KOPT-K1 (cell line): ENCODE measurements around the gene SAP130.
"Not testable (repeated sequence)": the region's sequence is repeated elsewhere in the genome, so short reads cannot be mapped to it uniquely, and the experiment has no call there.

Experiments
- H3K27ac ChIP-seq: fragments of 200-600 bp; sonication (generic); 2 replicates; pipeline ENCODE4 v1.5.1; 2016; ENCODE audit warnings: antibody characterized with exemption, mild to moderate bottlenecking, low read depth, low read length; ENCODE audit not compliant: poor library complexity, severe bottlenecking
- H3K36me3 ChIP-seq: fragments of 200-600 bp; sonication (generic); 2 replicates; pipeline ENCODE4 v1.5.1; 2017; ENCODE audit warnings: antibody characterized with exemption, mild to moderate bottlenecking, low read length, moderate library complexity; ENCODE audit not compliant: insufficient read depth
- H3K9me3 ChIP-seq: fragments of 200-600 bp; sonication (generic); 2 replicates; pipeline ENCODE4 v1.5.1; 2017; ENCODE audit warnings: antibody characterized with exemption, low read length, mild to moderate bottlenecking; ENCODE audit not compliant: insufficient read depth, poor library complexity, severe bottlenecking

Gene SAP130

GRCh38 chr2:127945281-127945680 is 82.6 kb downstream of the SAP130 start:
- Histone ChIP-seq H3K27ac (no peak overlapping the region), H3K9me3 (no peaks in the 10 kb centered on the region), H3K36me3 (peaks cover 100% of the 10 kb centered on the region)

GRCh38 chr2:127943186-127943585 is 84.7 kb downstream of the SAP130 start:
- no peak overlapping the region for H3K27ac ChIP-seq
- H3K36me3 ChIP-seq: peaks cover 82% of the 10 kb centered on the region
- H3K9me3 ChIP-seq: no peaks in the 10 kb centered on the region

- H3K27ac ChIP-seq: no peak overlapping the region
- H3K36me3 ChIP-seq: peaks cover 71% of the 10 kb centered on the region
- no peaks in the 10 kb centered on the region for H3K9me3 ChIP-seq
These were observed 85.9 kb downstream of the SAP130 start for GRCh38 chr2:127942002-127942401.

GRCh38 chr2:127941461-127941860 is 86.4 kb downstream of the SAP130 start:
- H3K36me3 ChIP-seq: peaks cover 65% of the 10 kb centered on the region
- H3K27ac ChIP-seq: no peak overlapping the region
- no peaks in the 10 kb centered on the region for H3K9me3 ChIP-seq

- Histone ChIP-seq H3K27ac (no peak overlapping the region), H3K9me3 (no peaks in the 10 kb centered on the region), H3K36me3 (peaks cover 57% of the 10 kb centered on the region)
These were observed 87.2 kb downstream of the SAP130 start for GRCh38 chr2:127940641-127941040.

- Histone ChIP-seq H3K27ac (no peak overlapping the region), H3K36me3 (peaks cover 4% of the 10 kb centered on the region), H3K9me3 (no peaks in the 10 kb centered on the region)
These were observed 92.5 kb downstream of the SAP130 start for GRCh38 chr2:127935337-127935736.

- no peaks in the 10 kb centered on the region for H3K9me3 ChIP-seq
- H3K36me3 ChIP-seq: no peaks in the 10 kb centered on the region
- no peak overlapping the region for H3K27ac ChIP-seq
These were observed 95.5 kb downstream of the SAP130 start for GRCh38 chr2:127932199-127932876.

- H3K36me3 ChIP-seq: no peaks in the 10 kb centered on the region
- H3K27ac ChIP-seq: no peak overlapping the region
- peaks cover 13% of the 10 kb centered on the region for H3K9me3 ChIP-seq
These were observed 98.4 kb downstream of the SAP130 start for GRCh38 chr2:127929449-127929848.

GRCh38 chr2:127927384-127927783 is 100.5 kb downstream of the SAP130 start:
- Histone ChIP-seq H3K36me3 (no peaks in the 10 kb centered on the region), H3K9me3 (peaks cover 13% of the 10 kb centered on the region), H3K27ac (no peak overlapping the region)

- H3K36me3 ChIP-seq: no peaks in the 10 kb centered on the region
- no peak overlapping the region for H3K27ac ChIP-seq
- no peaks in the 10 kb centered on the region for H3K9me3 ChIP-seq
These were observed 109.9 kb downstream of the SAP130 start for GRCh38 chr2:127917916-127918315.

GRCh38 chr2:127913808-127914457 is 113.9 kb downstream of the SAP130 start:
- Histone ChIP-seq H3K27ac (no peak overlapping the region), H3K36me3 (no peaks in the 10 kb centered on the region), H3K9me3 (no peaks in the 10 kb centered on the region)

- no peaks in the 10 kb centered on the region for H3K9me3 ChIP-seq
- H3K27ac ChIP-seq: no peak overlapping the region
- no peaks in the 10 kb centered on the region for H3K36me3 ChIP-seq
These were observed 116.1 kb downstream of the SAP130 start for GRCh38 chr2:127911737-127912136.

GRCh38 chr2:127910415-127910814 is 117.4 kb downstream of the SAP130 start:
- Histone ChIP-seq H3K27ac (no peak overlapping the region), H3K36me3 (no peaks in the 10 kb centered on the region), H3K9me3 (no peaks in the 10 kb centered on the region)

GRCh38 chr2:127909019-127909418 is 118.8 kb downstream of the SAP130 start:
- no peak overlapping the region for H3K27ac ChIP-seq
- no peaks in the 10 kb centered on the region for H3K36me3 ChIP-seq
- no peaks in the 10 kb centered on the region for H3K9me3 ChIP-seq

GRCh38 chr2:127907733-127908400 is 120.0 kb downstream of the SAP130 start:
- H3K9me3 ChIP-seq, H3K36me3 ChIP-seq, H3K27ac ChIP-seq: not testable (repeated sequence)
